WERI-Rb-1 (cell line): ENCODE data around the gene HOXC12.

Experiments
- DNase-seq: peaks from one replicate; pipeline ENCODE4 v3.0.0-alpha.2; 2020
- H3K27ac ChIP-seq: fragments of 250-450 bp; sonication (Bioruptor Pico); 2 replicates; pipeline ENCODE4 v1.5.1; 2020; ENCODE audit warnings: mild to moderate bottlenecking, moderate library complexity
- H3K27me3 ChIP-seq: fragments of 250-450 bp; sonication (Bioruptor Pico); 2 replicates; pipeline ENCODE4 v1.5.1; 2021; ENCODE audit warnings: mild to moderate bottlenecking, low read depth, moderate library complexity; ENCODE audit not compliant: insufficient read depth, severe bottlenecking
- H3K36me3 ChIP-seq: fragments of 250-450 bp; sonication (Bioruptor Pico); 2 replicates; pipeline ENCODE4 v1.5.1; 2020; ENCODE audit warnings: mild to moderate bottlenecking, moderate library complexity
- H3K4me3 ChIP-seq: 2 replicates; pipeline ENCODE4 v1.5.1; 2011; ENCODE audit warnings: low read depth, mild to moderate bottlenecking, control low read depth, low read length
- H3K9me3 ChIP-seq: fragments of 250-450 bp; sonication (Bioruptor Pico); 2 replicates; pipeline ENCODE4 v1.5.1; 2021; ENCODE audit warnings: mild to moderate bottlenecking, moderate library complexity; ENCODE audit not compliant: severe bottlenecking
- CTCF ChIP-seq: IDR thresholded peaks from 2 replicates; pipeline ENCODE4 v1.5.1; 2011; ENCODE audit warnings: low read depth, mild to moderate bottlenecking, control low read depth, inconsistent platforms, low read length

Gene HOXC12

GRCh38 chr12:53994264-53995001 is 39.7 kb downstream of the HOXC12 start:
- Histone ChIP-seq H3K36me3 (no peaks in the 10 kb centered on the region), H3K4me3 (no peak overlapping the region), H3K27ac (peak overlapping the region; percentile 95), H3K9me3 (no peaks in the 10 kb centered on the region), H3K27me3 (no peaks in the 10 kb centered on the region)
- DNase-seq, result no peak
- TF ChIP-seq CTCF, result no peak

GRCh38 chr12:53995002-53995377 is 40.3 kb downstream of the HOXC12 start:
- H3K4me3 ChIP-seq, result peak overlapping the region; percentile 49
- TF ChIP-seq CTCF, result no peak
- no peak for DNase-seq
- no peaks in the 10 kb centered on the region for H3K36me3 ChIP-seq
- no peaks in the 10 kb centered on the region for H3K9me3 ChIP-seq
- no peaks in the 10 kb centered on the region for H3K27me3 ChIP-seq
- peak overlapping the region; percentile 95 for H3K27ac ChIP-seq

GRCh38 chr12:53995378-53996239 is 40.9 kb downstream of the HOXC12 start:
- no peak for DNase-seq
- no peaks in the 10 kb centered on the region for H3K36me3 ChIP-seq
- H3K27ac ChIP-seq, result peak overlapping the region; percentile 95
- no peaks in the 10 kb centered on the region for H3K27me3 ChIP-seq
- no peaks in the 10 kb centered on the region for H3K9me3 ChIP-seq
- no peak for TF ChIP-seq CTCF
- H3K4me3 ChIP-seq, result peak overlapping the region; percentile 49

- no peaks in the 10 kb centered on the region for H3K36me3 ChIP-seq
- TF ChIP-seq CTCF, result no peak
- peak overlapping the region; percentile 86 for H3K4me3 ChIP-seq
- no peaks in the 10 kb centered on the region for H3K9me3 ChIP-seq
- no peak for DNase-seq
- peak overlapping the region; percentile 95 for H3K27ac ChIP-seq
- H3K27me3 ChIP-seq, result no peaks in the 10 kb centered on the region
These were observed 41.8 kb downstream of the HOXC12 start for GRCh38 chr12:53996240-53997203.

GRCh38 chr12:53997204-53998109 is 42.8 kb downstream of the HOXC12 start:
- Histone ChIP-seq H3K4me3 (peak overlapping the region; percentile 86), H3K27me3 (no peaks in the 10 kb centered on the region), H3K36me3 (peaks cover under 1% of the 10 kb centered on the region), H3K27ac (peak overlapping the region; percentile 95), H3K9me3 (no peaks in the 10 kb centered on the region)
- peak; percentile 83 for DNase-seq
- no peak for TF ChIP-seq CTCF
